PC-9 (cell line): Measurements from ENCODE around the gene SGSM1. TPM values are rescaled to one million over a fixed set of nuclear protein-coding genes. Genes with fewer than 3 reads are reported as not detected.

ENCODE experiments used
- BruUV-seq: library from RNA; stranded (reverse); fragments of 400-500 nt; replicated peaks from 2 replicates; lab custom pipeline; 2021; lab: Mats Ljungman, UMichigan
- CTCF ChIA-PET: fragments of 300-600 bp; sonication (Branson Sonifier 250); formaldehyde crosslinking; loops from one replicate; lab custom pipeline; 2022; ENCODE audit warnings: antibody characterized with exemption; lab: Charles Lee
- POLR2A ChIA-PET: fragments of 300-600 bp; sonication (Branson Sonifier 250); formaldehyde crosslinking; loops from one replicate; lab custom pipeline; 2022; ENCODE audit warnings: antibody characterized with exemption; ENCODE audit not compliant: unreplicated experiment; lab: Charles Lee
- DNase-seq, 2 experiments: peaks; one replicate each; pipeline versions ENCODE4 v3.0.0 to v3.0.0-alpha.2; 2015 to 2022; ENCODE audit warnings: mixed read lengths in 1 of 2
- H2AFZ ChIP-seq: fragments of 200-600 bp; sonication (generic); 2 replicates; pipeline ENCODE4 v1.8.1; 2017; ENCODE audit warnings: antibody characterized with exemption
- H3F3A ChIP-seq: fragments of 200-600 bp; sonication (generic); 2 replicates; pipeline ENCODE4 v1.8.1; 2017; ENCODE audit warnings: antibody characterized with exemption, mild to moderate bottlenecking, low read depth; ENCODE audit not compliant: insufficient read depth
- H3K27ac ChIP-seq: fragments of 200-600 bp; sonication (generic); 2 replicates; pipeline ENCODE4 v1.6.1; 2016; ENCODE audit warnings: mixed run types
- H3K27me3 ChIP-seq: fragments of 200-600 bp; sonication (generic); 2 replicates; pipeline ENCODE4 v1.6.1; 2016; ENCODE audit warnings: low read depth, mixed run types; ENCODE audit not compliant: insufficient read depth
- H3K36me3 ChIP-seq: fragments of 200-600 bp; sonication (generic); 2 replicates; pipeline ENCODE4 v1.6.1; 2016; ENCODE audit warnings: low read depth, mixed run types
- H3K4me1 ChIP-seq: fragments of 200-600 bp; sonication (generic); replicated peaks from 2 replicates; pipeline ENCODE4 v1.6.1; 2016; ENCODE audit warnings: mixed run types; ENCODE audit not compliant: insufficient read depth
- H3K4me2 ChIP-seq: fragments of 200-600 bp; sonication (generic); 2 replicates; pipeline ENCODE4 v1.6.1; 2017; ENCODE audit warnings: mixed run types
- H3K4me3 ChIP-seq: fragments of 200-600 bp; sonication (generic); 2 replicates; pipeline ENCODE4 v1.6.1; 2016; ENCODE audit warnings: mixed run types
- H3K79me2 ChIP-seq: fragments of 200-600 bp; sonication (generic); 2 replicates; pipeline ENCODE4 v1.6.1; 2017; ENCODE audit warnings: low read depth, mixed run types
- H3K9me2 ChIP-seq: fragments of 200-600 bp; sonication (generic); 2 replicates; pipeline ENCODE4 v1.8.1; 2017; ENCODE audit warnings: mild to moderate bottlenecking; ENCODE audit not compliant: insufficient read depth
- H3K9me3 ChIP-seq: fragments of 200-600 bp; sonication (generic); 2 replicates; pipeline ENCODE4 v1.8.1; 2016; ENCODE audit warnings: low read depth; ENCODE audit not compliant: insufficient read depth
- H4K20me1 ChIP-seq: fragments of 200-600 bp; sonication (generic); 2 replicates; pipeline ENCODE4 v1.8.1; 2017; ENCODE audit not compliant: insufficient read depth
- CTCF ChIP-seq: fragments of 200-600 bp; sonication (generic); conservative IDR thresholded peaks from 2 replicates; pipeline ENCODE4 v1.6.1; 2017; ENCODE audit warnings: mixed run types, antibody characterized with exemption, mild to moderate bottlenecking, moderate library complexity
- EZH2 ChIP-seq: fragments of 200-600 bp; sonication (generic); IDR thresholded peaks from 2 replicates; pipeline ENCODE4 v1.8.0; 2017; ENCODE audit warnings: antibody characterized with exemption, low read depth
- intact Hi-C: fragments of 100-400 bp; cut with micrococcal nuclease; formaldehyde crosslinking; loops from one replicate; pipeline ENCODE4 v1.10.0; 2022; ENCODE audit not compliant: unreplicated experiment
- total RNA-seq: library from RNA; stranded (reverse); gene quantifications from 2 replicates; pipeline ENCODE4 v1.2.3, GENCODE V29; 2021

The SGSM1 gene
- total RNA-seq, 1 experiment from 2014 or later, result 0.48 TPM

- Histone ChIP-seq H3K79me2 (0 out of 2 replicates have a peak, but pooled peaks cover under 1% of the 10 kb centered on the region), H3K36me3 (no peaks in the 10 kb centered on the region), H3F3A (peaks cover 7% of the 10 kb centered on the region; the same call in 1 of the 2 replicates), H4K20me1 (no peaks in the 10 kb centered on the region), H3K4me2 (no peak overlapping the region), H2AFZ (no peak overlapping the region), H3K9me2 (no peaks in the 10 kb centered on the region), H3K4me3 (no peak overlapping the region), H3K4me1 (peaks cover 5% of the 10 kb centered on the region; the same call in 1 of the 2 replicates), H3K27ac (no peak overlapping the region), H3K9me3 (no peaks in the 10 kb centered on the region), H3K27me3 (no peaks in the 10 kb centered on the region)
- no TSS peak for BruUV-seq
- ChIA-PET POLR2A (no interaction called here), CTCF (no interaction called here)
- TF ChIP-seq CTCF, result no peak
- TF ChIP-seq EZH2, result no peak
- no peak for DNase-seq
- intact Hi-C loops, result no loop called here
These were observed 141.9 kb downstream of the SGSM1 start for GRCh38 chr22:24947881-24948280.

GRCh38 chr22:24948356-24949202, 142.6 kb downstream of the SGSM1 start:
- TF ChIP-seq EZH2 (no peak), CTCF (no peak)
- no peaks in the 10 kb centered on the region for H3K9me2 ChIP-seq
- no peaks in the 10 kb centered on the region for H3K36me3 ChIP-seq
- H3F3A ChIP-seq, result peaks cover 11% of the 10 kb centered on the region; the same call in 1 of the 2 replicates
- H4K20me1 ChIP-seq, result no peaks in the 10 kb centered on the region
- no peak overlapping the region for H2AFZ ChIP-seq
- intact Hi-C loops, result no loop called here
- no peak overlapping the region for H3K4me2 ChIP-seq
- peaks cover 7% of the 10 kb centered on the region for H3K79me2 ChIP-seq
- no TSS peak for BruUV-seq
- no peak overlapping the region for H3K4me3 ChIP-seq
- H3K9me3 ChIP-seq, result no peaks in the 10 kb centered on the region
- POLR2A ChIA-PET, result no interaction called here
- CTCF ChIA-PET, result no interaction called here
- no peaks in the 10 kb centered on the region for H3K27me3 ChIP-seq
- no peak overlapping the region for H3K27ac ChIP-seq
- no peak for DNase-seq
- H3K4me1 ChIP-seq, result peaks cover 5% of the 10 kb centered on the region; the same call in 1 of the 2 replicates

GRCh38 chr22:24950272-24950902, 144.4 kb downstream of the SGSM1 start:
- BruUV-seq, result no TSS peak
- intact Hi-C loops, result no loop called here
- Histone ChIP-seq H3K36me3 (no peaks in the 10 kb centered on the region), H3K4me3 (no peak overlapping the region), H3K4me1 (peaks cover 21% of the 10 kb centered on the region), H3K27ac (no peak overlapping the region), H3K27me3 (no peaks in the 10 kb centered on the region), H3F3A (peaks cover 11% of the 10 kb centered on the region; the same call in 1 of the 2 replicates), H3K4me2 (no peak overlapping the region; the same call in 1 of the 2 replicates), H2AFZ (no peak overlapping the region), H3K9me3 (no peaks in the 10 kb centered on the region), H3K9me2 (no peaks in the 10 kb centered on the region), H4K20me1 (no peaks in the 10 kb centered on the region), H3K79me2 (peaks cover 25% of the 10 kb centered on the region)
- CTCF ChIA-PET, result no interaction called here
- POLR2A ChIA-PET, result no interaction called here
- DNase-seq, result no peak
- TF ChIP-seq EZH2 (no peak), CTCF (no peak)
